ENCODE data around the gene CTNNA2. TPM values are rescaled to one million over a fixed set of nuclear protein-coding genes. Genes with fewer than 3 reads are reported as not detected.

CTNNA2 gene
- total and polyA plus RNA-seq, 9 donors = 0.32 to 1.4 (median 0.37) TPM; not detected in 3

DNA sequence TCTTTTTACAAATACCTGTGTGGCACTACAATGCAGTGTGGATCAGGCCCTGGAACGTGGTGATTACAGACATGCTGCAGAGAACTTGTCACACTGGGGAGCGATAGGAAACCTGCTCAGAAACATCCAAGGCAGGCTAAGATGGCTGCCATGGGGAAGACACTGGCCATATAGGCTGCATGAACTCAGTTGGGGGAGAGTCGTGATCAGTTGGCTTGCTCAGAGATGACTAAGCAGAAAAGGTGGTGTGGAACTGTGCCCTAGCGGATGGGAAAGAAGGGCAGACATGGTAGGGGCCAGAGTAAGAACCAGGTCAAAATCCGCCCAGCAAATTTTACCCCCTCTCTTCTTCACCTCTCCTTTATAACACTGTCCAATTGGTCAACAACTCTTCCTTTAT, 483.9 kb downstream of the CTNNA2 start:
- TF ChIP-seq, protein P1, sequence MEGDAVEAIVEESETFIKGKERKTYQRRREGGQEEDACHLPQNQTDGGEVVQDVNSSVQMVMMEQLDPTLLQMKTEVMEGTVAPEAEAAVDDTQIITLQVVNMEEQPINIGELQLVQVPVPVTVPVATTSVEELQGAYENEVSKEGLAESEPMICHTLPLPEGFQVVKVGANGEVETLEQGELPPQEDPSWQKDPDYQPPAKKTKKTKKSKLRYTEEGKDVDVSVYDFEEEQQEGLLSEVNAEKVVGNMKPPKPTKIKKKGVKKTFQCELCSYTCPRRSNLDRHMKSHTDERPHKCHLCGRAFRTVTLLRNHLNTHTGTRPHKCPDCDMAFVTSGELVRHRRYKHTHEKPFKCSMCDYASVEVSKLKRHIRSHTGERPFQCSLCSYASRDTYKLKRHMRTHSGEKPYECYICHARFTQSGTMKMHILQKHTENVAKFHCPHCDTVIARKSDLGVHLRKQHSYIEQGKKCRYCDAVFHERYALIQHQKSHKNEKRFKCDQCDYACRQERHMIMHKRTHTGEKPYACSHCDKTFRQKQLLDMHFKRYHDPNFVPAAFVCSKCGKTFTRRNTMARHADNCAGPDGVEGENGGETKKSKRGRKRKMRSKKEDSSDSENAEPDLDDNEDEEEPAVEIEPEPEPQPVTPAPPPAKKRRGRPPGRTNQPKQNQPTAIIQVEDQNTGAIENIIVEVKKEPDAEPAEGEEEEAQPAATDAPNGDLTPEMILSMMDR (IDR thresholded peaks at IDR 0.05) = no peak
- TF ChIP-seq POLR2A (IDR thresholded peaks at IDR 0.05) = no peak
- TF ChIP-seq EP300 (IDR thresholded peaks at IDR 0.05) = no peak
- Histone ChIP-seq H3K9me3 (no peaks in the 10 kb centered on the region), H3K4me3 (no peak overlapping the region), H3K36me3 (no peaks in the 10 kb centered on the region), H3K27ac (no peak overlapping the region), H3K4me1 (ENCODE audit: insufficient read depth) (no peaks in the 10 kb centered on the region), H3K27me3 (no peaks in the 10 kb centered on the region)
- 85 to 92% (median 89%) methylated on average over 5 of the region's 5 CpGs for WGBS, 3 donors
- no peak for DNase-seq
- intact Hi-C loops (cut with DNase I) = no loop called here

DNA sequence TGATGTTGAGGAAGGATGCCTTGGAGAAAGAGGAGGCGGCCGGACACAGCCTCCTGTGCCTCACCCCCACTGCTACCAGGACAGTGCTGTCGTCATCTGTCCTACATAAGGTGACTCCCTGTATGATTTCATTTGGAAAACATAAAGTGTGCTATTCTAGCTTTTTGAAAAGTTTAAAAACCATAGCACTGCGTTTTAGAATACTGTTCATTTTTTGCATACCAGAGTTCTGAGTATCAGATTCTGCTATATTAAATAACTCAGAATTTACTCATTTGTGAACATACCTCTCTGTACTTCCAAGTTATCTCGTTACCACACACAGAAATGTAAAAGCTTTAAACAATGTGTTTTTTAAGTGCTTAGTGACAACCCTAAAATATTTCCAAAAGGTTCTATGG, 488.9 kb downstream of the CTNNA2 start:
- intact Hi-C loops (cut with DNase I) = no loop called here
- H3K9me3 ChIP-seq = no peaks in the 10 kb centered on the region
- 8 to 15% (median 10%) methylated on average over 5 of the region's 5 CpGs for WGBS, 3 donors
- no peak overlapping the region for H3K27ac ChIP-seq
- no peak overlapping the region for H3K4me3 ChIP-seq
- no peak for DNase-seq
- no peaks in the 10 kb centered on the region for H3K4me1 ChIP-seq (ENCODE audit: insufficient read depth)
- H3K27me3 ChIP-seq = no peaks in the 10 kb centered on the region
- TF ChIP-seq EP300 (IDR thresholded peaks at IDR 0.05) (no peak), POLR2A (IDR thresholded peaks at IDR 0.05) (no peak)
- TF ChIP-seq, protein P1 (IDR thresholded peaks at IDR 0.05) = no peak
- no peaks in the 10 kb centered on the region for H3K36me3 ChIP-seq

DNA sequence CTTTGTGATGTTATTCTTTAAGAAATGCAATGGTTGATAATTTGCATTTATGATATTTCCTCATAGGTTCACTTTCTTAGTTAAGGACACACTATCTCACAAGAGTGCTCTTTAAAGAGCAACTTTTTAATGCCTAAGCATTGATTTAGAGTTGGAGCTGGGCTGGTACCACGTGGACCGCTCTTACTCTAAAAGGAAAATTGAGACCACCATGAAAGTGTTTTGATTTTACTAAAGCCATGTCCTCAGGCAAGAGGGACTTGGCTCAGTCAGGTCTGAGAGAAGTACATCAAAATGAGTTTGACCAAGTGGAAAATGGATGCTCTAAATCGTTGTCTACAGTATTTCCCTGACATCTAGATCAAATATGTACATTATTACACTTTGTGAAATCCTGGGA, 489.3 kb downstream of the CTNNA2 start:
- H3K9me3 ChIP-seq = no peaks in the 10 kb centered on the region
- DNase-seq = no peak
- H3K36me3 ChIP-seq = no peaks in the 10 kb centered on the region
- WGBS, 3 donors = 36 to 54% (median 47%) methylated on average over 3 of the region's 3 CpGs
- intact Hi-C loops (cut with DNase I) = no loop called here
- H3K27ac ChIP-seq = no peak overlapping the region
- TF ChIP-seq POLR2A (IDR thresholded peaks at IDR 0.05) (no peak), EP300 (IDR thresholded peaks at IDR 0.05) (no peak)
- TF ChIP-seq, protein P1 (IDR thresholded peaks at IDR 0.05) = no peak
- no peak overlapping the region for H3K4me3 ChIP-seq
- H3K4me1 ChIP-seq (ENCODE audit: insufficient read depth) = no peaks in the 10 kb centered on the region
- no peaks in the 10 kb centered on the region for H3K27me3 ChIP-seq

DNA sequence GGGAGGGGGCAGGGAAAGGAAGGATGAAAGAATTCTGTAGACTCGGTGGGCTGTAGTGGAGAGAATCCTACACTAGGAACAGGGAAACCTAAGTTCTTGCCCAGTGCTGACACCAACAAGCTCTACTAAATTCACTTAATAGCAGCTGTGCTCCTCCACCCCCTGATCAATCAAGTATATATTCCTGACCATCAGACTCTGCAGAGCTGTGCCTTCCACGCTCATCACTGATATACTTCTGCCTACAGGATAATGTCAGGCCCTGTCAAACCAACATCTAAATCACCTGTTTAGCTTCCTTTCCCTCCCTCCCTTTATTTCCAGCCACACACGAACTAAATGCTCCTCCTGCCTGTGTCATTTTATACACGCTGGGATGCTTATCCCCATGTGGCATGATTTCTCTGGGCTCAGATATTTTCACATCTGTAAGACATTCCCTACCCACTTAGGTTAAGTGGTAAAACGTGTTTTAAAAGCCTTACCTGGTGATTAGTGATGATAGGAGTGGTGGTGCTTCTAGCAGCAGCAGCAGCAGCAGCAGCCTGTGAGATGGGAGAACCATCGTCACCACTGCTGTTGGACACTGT, 489.8 kb downstream of the CTNNA2 start:
- intact Hi-C loops (cut with DNase I) = no loop called here
- no peak for DNase-seq
- Histone ChIP-seq H3K9me3 (no peaks in the 10 kb centered on the region), H3K36me3 (no peaks in the 10 kb centered on the region), H3K27ac (no peak overlapping the region), H3K4me1 (ENCODE audit: insufficient read depth) (no peaks in the 10 kb centered on the region), H3K4me3 (no peak overlapping the region), H3K27me3 (no peaks in the 10 kb centered on the region)
- 77 to 94% (median 85%) methylated on average over 6 of the region's 6 CpGs for WGBS, 3 donors
- TF ChIP-seq, protein P1 (IDR thresholded peaks at IDR 0.05) = no peak
- TF ChIP-seq EP300 (IDR thresholded peaks at IDR 0.05) = no peak
